GM18517 (cell line): ENCODE results near the gene ATXN2.

Experiments used
- ATAC-seq: cut with Tn5 transposase; IDR thresholded peaks from one replicate; pipeline ENCODE4 v1.9.1; 2021; ENCODE audit warnings: mild to moderate bottlenecking, moderate library complexity; ENCODE audit not compliant: unreplicated experiment

The ATXN2 gene

DNA sequence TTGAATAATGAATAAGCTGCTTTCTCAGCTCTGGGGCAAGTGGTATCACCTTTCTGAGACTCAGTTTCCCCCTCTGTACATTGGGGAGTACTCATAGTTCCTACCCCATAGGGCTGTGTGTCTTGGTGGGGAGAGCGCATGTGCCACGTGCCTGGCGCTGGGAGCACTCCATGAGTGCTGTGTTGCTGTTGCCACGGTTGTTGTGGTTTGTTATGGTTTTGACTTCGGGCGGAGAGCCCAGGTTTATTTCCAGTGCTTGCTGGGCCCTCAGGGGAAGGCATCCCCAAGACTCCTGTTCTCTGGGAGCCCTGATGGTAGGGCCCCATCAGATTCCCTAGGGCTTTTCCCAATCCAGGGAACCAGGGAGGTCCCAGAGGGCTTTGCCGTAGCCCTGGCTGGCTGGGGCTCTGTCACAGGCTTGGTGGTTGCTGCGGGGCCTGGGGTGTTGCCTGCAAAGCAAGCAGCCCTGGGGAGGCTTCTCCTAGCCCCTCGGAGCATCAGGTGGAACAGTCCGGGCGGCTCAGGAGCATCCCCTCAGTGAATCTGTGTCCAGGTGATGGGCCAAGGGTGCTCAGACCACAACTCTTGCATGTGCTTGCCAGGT is 174.8 kb downstream of the ATXN2 start:
- no peak for ATAC-seq

DNA sequence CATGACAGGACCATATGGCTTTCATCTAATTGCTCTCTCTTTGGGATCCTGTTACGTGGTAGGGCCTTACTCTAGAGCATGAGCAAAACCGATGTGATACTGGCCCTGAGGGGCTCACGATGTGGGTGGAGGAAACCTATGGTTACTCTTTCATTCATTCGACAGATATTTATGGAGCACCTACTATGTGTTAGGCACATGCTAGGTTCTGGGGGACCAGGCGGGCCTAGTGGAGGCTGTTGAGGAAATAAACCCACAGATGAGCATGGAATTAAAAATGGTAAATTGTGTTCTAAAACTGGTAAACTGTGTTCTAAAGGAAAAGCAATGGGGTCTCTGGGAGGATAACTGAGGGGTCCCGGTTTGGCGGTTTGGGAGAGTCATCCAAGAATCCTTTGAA is 178.6 kb downstream of the ATXN2 start:
- ATAC-seq: no peak

DNA sequence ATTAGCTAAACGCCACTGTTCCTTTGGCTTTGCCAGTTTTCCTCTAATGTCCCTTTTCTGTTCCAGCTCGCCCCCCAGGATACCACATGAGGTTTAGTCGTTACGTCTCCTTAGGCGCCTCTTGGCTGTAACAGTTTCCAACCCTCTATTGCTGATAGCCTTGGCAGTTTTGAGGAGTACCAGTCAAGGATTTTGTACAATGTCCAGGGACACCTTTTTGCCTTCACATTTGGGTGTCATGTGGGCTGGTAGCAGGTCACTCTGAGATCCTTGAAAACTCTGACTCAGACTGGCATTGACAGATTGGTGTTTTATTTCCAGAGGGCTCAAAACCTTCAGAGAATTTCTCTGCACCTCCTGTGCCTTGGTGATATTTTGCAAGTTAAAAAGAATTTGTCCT is 179.3 kb downstream of the ATXN2 start:
- no peak for ATAC-seq

DNA sequence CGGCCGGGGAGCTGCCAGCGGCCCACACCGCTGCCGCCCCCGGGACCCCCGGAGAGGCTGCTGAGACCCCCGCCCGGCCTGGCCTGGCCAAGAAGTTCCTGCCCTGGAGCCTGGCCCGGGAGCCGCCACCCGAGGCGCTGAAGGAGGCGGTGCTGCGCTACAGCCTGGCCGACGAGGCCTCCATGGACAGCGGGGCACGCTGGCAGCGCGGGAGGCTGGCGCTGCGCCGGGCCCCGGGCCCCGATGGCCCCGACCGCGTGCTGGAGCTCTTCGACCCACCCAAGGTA is 180.6 kb downstream of the ATXN2 start:
- no peak for ATAC-seq

DNA sequence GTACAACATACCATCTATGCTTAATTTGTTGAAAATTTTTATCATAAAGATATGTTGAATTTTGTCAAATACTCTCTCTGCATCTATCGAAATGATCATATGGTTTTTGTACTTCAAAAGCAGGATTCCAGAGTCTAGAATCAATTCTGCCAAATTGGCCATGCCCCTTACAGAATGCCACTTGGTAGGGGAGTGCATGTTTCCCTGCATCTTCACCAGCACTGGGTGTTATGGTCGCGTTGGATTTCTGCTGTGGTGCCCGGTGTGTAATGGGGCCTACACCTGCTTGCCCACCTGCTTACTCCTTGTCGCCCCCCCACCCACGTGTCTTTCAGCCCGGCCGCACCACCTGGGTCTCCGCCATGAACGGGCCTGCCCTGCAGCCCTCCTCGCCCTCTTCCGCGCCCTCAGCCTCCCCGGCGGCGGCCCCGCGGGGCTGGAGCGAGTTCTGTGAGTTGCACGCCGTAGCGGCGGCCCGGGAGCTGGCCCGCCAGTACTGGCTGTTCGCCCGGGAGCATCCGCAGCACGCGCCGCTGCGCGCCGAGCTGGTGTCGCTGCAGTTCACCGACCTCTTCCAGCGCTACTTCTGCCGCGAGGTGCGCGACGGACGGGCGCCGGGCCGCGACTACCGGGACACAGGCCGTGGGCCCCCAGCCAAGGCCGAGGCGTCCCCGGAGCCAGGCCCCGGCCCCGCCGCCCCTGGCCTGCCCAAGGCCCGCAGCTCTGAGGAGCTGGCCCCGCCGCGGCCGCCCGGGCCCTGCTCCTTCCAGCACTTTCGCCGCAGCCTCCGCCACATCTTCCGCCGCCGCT is 181.1 kb downstream of the ATXN2 start:
- no peak for ATAC-seq

DNA sequence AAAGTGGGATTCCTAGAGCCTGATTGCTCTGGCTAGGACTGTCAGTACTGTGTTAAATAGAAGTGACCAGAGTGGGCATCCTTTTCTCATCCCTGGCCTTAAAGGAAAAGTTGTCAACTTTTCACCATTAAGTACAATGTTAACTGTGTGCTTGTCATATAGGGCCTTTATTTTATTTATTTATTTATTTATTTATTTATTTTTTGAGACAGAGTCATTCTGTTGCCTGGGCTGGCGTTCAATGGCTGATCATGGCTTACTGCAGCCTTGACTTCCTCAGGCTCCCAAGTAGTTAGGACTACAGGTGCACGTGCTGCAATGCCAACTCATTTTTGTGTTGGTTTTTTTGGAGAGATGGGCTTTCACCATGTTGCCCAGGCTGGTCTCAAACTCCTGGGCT is 181.8 kb downstream of the ATXN2 start:
- no peak for ATAC-seq

DNA sequence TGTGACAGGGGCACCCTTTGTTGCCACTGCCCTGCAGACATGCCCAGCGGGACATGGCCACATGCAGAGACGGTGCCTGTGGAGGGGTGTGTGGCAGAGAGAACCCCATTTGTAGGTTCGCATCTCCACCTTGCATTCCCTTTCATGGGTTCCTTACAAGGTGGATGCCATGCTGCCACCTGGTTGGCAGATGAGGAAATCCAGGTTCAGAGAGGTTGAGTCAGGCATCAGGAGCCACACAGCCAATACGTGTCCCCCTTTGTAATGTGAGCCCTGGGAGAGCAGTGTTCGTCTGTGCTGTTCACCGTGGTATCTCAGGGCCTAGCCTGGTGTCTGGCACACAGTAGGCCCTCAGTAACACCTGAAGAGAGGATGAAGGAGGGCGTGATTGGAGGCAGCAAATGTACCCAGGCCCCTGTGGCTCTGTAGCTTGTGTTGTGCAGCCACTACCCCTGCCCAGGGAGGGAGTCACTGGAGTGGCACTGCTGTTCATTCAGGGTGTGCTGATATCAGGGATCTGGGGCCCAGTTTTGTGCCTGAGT is 184.3 kb downstream of the ATXN2 start:
- no peak for ATAC-seq

DNA sequence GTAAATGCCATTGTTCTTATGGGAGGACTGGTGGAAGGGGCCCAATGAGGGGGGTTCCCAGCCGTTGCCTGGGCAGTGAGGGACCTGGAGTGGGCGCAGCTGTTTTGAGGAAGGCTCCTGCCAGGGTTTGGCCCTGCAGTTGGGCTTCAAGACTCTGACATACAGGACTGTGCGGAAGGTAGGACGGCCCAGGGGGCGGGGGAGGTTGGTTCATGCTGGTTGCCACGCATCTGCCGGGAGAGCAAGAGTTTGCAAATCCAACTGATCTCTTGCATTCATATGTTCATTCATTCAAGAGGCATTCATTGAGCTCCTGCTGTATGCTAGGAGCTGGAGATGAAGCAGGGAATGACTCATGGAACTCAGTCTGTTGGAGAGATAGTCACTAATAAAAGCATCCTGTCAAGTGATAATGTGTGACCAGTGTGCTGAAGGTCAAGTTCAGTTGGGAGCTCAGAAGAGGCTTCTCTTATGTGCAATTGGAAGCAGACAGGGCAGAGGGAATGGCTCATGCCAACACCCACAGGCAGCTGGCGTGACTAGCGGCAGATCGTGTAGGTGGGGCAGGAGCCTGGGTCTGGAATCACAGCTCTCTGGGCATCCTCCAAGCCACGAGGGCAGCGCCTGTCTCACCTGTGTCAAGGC is 185.6 kb downstream of the ATXN2 start:
- no peak for ATAC-seq

DNA sequence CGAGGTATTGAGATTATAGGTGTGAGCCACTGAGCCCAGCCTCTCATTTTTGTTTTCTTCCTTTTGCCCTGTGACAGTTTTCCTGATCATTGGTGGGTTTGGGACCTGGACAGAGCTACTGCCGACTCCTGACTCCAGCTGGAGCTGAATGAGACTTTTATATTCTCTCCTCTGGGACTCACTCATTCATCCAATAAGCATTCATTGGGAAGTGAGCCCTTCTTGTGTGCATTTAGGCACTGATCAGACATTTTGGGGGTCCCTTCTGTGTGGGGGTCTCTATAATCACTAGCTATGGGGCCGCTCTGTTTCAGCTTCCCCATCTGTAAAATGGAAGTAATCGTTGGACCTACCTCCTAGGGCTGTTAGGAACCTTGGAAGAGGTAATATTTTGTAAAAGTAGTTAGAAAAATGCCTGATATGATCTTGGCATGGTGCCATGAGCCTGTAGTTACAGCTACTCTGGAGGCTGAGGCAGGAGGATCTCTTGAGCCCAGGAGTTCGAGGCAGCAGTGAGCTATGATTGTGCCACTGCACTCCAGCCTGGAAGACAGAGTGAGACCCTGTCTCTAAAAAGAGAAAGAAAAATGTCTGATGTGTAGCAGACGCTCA is 186.2 kb downstream of the ATXN2 start:
- no peak for ATAC-seq

DNA sequence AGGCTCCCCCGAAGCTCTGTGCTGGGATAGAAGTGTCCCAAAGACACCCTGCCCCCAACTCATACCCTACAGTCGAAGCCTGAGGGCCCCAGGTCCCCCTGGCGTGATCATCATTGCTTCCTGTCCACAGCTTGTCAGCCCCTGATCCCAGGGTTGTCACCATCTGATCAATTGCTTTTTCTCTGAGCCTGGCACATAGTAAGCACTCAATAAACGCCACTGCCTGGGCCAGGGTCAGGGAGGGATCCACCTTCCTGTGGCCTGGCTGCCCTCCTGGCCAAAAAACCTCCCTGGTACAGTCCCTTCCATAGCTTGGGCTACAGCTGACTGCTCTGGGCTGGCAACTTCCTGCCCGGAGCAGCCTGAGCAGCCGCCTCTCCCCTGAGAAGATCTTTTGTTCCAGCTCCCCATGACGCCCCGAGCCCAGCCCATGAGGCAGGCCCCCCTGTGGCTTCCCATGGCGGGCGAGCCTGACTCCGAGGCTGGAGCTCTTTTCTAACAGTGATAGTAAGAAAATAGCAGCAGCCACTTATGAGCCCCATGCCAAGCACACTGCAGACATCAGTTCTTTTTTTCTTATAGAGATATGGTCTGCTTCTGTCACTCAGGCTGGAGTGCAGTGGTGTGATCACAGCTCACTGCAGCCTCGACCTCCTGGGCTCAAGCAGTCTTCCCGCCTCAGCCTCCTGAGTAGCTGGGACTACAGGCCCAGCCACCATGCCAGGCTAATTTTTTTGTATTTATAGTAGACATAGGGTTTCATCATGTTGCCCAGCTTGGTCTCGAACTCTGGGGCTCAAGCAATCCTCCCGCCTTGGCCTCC is 186.9 kb downstream of the ATXN2 start:
- no peak for ATAC-seq

DNA sequence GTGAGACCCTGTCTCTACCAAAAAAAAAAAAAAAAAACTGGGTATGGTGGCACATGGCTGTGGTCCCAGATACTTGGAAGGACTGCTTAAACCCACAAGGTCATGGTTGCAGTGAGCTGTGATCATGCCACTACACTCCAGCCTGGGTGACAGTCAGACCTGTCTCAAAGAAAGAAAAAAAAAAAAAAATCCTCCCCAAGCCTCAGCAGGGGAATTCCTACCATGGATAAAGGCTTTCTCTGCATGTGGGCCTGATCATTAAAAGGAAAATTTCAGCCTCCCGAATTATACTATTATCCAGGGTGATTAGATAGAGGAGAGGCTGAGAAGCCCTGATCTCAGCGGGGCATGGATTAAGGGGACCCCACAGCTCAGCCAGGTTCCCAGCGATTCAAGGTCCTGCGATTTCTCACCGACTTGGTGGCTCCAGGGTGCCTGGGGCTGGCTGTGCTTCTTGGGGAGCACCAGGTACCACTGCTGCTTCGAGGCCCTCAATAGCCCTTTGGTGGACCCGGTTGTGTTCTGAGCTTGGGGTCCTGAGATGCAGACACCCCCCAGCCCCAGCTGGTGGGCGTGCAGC is 187.8 kb downstream of the ATXN2 start:
- ATAC-seq: no peak

DNA sequence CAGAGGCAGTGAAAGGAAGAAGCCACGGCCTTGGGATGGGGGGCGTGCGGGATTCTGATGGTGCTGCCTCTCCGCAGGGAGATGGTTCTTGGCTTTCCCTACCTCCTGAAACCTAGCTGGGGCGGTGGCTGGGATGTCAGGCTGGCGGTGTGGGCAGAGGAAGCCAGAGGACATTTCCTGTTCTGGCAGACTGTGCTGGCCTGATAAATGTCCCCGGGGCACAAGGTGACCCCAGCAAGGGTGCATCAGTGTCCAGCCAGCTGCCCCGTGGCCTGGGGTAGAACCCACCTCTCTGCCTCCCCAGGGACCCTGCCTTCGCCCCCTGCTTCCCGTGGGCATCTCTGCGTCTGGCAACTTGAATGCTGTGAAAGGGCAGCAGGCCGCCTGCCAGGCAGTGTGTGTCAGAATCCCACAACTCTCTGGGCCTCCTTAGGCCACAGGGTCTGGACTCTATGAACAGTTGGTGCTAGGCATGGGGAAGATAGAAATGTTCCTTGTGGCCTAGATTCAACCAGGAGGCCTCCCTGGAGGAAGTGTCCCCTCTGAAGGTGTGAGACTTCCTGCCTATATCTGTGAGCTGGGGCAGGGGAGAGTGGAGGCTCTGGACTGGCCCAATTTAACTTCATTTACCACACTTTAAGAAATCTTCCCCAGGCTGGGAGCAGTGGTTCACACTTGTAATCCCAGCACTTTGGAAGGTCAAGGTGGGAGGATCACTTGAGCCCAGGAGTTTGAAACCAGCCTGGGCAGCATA is 188.5 kb downstream of the ATXN2 start:
- no peak for ATAC-seq

DNA sequence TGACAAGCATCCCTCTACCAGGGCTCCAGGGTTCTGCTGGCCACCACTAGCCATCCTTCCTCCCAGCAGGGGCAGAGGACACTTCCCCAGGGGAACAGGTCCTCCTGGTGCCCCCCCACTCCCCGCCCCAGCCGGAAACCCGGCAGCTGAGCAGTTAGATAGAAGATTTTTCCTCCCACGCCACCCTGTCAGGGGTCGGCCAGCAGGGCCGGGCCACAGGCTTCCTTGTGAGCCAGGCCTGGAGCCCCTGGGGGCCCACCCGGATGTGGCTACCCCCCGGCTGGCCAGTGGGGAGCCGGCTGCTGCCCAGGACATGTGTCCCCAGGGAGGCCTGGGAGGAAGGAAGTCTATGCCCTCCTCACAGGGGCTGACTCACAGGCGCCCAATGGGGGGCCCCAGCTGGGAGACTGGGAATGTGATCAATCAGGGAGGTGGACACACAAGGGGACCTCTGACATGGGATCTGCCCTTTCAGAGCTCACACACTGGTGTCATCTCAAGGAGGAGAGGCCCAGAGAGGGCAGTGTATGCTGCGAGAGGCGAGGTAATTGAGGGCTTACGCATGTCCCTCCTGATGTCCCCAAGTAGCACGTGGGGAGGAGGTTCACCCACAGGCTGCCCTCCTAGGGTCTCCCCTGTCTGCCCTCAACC is 189.2 kb downstream of the ATXN2 start:
- ATAC-seq: no peak

DNA sequence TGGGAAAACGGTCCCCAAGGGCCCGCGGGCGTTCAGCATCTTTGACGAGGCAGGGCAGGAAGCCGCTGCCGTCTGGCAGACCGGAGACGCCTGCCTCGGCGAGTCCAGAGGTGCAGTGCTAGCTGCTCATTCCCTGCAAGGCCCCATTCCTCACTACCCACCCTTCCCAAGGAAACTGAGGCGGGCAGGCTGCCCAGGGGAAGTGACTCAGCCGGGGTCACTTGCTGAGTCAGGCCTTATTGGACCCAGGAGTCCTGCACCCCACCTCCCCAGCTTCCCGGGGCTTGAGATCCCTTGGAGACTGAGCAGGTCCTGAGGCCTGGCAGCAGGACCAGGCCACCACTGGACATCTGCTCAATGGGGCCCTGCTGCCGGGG is 189.7 kb downstream of the ATXN2 start:
- ATAC-seq: no peak

DNA sequence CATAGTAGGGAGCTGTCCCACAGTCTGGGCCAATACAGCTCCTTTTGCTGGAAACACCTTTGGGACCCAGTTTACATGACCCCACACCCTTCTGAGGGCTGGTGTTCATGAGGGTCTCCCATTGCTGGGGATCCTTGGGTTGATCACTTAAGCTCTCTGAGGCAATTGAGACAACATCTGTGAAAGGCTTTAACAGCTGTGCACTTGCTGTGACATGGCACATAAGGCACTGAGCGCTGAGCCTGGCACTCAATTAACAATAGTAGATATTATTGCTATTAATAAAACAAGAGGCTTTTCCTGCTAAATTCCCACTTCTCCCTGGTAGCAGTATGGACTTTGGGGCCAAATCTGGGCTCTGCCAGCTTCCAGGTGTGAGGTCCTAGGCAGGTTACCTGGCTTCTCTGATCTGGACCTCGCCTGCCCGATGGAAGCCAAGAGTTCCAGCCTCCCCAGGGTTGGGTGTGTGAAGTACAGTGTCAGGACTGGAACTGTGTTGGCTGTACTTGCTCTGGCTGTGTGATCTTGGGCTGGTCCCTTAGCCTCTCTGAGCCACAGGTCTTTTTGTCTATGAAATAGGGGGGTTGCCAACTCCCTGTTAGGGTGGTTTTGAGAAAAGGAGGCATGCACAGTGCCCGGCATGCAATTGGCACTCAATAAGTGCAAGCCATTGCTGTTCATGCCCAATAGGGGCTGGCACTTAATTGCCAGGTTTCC is 190.3 kb downstream of the ATXN2 start:
- no peak for ATAC-seq

DNA sequence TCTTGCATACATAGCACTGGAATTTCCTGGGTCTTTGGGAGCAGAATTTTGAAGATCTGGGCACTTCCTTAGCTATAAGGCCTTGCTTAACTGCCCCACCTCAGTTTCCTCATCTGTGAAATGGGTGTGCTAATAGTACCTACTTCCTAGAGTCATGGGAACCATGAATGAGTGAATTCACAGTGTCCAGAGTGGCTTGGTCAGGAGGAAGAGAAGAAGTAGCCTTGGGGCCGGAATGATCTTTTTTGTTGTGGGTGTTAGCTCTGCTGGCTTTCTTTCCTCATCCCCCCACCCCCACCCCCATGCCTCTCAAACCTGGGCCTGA is 191.0 kb downstream of the ATXN2 start:
- ATAC-seq: no peak

DNA sequence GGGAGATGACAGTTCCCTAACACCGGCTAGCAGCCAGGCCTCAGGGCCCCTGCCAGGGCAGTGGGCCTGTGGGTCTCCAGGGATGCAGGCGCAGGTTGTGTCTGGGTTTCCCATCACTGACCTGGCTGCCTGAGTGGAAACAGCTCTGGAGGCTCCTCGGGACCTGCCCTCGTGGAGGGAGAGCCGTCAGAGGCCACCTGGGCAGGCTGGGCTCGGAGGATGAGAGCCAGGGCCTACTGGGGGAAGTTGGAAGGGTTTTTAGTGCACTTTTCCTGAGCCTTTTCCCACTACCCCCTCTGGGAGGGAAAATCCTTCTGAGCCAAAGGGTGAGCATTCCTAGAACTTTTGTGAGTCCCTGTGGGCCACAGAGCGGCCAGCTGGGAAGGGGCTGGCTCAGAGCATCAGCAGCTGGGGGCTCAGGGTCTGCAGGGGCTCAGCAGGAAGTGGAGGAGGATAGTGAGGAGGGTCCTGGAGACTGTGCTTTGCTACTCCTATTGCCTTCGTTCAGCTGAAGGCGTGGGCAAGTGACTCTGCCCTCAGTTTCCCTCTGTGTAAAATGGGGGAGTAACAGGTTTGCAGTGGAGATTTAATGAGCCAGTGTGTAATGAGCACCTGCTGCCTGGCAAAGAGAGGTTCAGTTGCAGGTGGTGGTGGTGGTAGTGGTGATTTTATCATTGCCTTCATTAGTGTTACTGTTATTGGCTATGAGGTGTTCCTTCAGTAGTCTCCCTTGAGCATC is 191.6 kb downstream of the ATXN2 start:
- ATAC-seq: no peak
